GF-D8 (cell line): ENCODE results near the gene PPP1R9A.

Source experiments
- DNase-seq: peaks from one replicate; lab custom pipeline; 2025; lab: John Stamatoyannopoulos, UW

Gene PPP1R9A

DNA sequence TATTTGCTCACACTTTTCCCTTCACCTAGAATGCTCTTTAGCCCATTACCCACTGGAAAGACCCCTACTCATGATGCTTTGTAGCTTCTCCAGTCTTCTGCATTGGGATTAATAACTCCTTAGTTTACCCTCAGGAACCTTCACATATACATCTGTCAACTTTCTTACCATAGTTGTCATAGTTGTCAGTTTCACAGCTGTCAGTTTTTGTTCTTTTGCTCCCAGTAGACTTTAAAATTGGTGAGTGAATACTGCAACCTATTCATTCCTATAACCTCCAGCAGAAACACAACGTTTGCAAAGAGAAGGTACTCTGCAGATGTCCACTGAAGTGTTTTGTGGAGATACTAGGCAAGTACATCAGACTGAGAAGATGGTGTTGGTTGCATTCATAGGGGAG is 414.3 kb downstream of the PPP1R9A start:
- no peak for DNase-seq

DNA sequence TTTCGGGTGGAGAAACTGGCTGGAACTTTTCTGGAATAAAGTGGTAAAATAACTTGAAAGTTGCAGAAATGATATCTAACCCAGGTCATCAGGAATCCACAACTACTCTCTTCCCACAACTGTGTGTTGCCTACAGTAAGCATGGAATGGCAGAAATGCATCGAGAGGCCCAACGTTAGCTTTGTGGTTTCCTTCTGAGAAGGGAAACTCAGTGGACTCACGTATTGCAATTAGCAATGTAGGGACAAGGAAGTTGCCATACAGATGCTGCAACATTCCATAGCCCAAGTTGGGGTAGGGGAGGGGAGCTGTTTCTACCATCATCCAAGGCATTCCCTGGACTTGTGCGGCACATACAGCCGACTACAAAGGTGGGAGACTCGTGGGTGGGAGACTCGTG is 415.0 kb downstream of the PPP1R9A start:
- no peak for DNase-seq

DNA sequence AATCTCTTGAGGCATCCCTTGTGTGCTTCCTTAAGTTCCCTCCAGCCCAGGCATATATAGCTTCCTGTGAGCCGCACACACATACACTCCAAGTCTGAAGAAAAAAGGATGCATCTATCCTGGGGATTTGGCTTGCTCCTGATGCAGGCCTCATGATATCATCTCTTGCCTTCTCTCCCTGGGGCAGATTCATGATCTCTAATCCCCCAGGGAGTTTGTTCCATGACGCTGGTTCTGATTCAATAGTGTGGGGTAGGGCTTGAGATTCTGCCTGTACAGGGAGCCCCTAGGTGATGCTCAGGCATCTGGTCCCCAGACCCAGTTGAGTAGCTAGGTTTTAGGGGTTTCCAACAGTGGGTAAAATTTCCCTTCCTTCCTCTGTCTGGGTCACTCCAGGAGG is 415.5 kb downstream of the PPP1R9A start:
- no peak for DNase-seq

- DNase-seq: no peak
These were observed 416.2 kb downstream of the PPP1R9A start for GRCh38 chr7:95323410-95324129.

DNA sequence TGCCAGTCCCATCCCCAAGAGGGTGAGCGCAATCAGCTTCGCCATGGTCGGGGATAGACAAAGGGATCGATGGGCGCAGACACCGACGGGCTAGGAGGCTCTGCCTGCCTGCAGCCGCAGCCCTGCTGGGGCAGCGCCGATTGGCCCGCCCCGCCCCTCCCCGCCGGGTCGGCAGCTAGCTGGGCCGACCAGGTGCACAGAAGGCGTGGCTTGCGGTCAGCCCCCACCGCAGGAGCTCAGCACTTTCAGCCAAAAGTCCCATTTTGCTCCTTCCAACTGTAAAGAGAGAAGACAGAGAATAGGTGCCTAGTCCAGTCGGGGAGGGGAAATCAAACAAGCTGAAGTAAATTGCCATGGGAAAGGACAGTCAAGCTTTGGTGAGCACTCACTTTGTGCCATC is 417.0 kb downstream of the PPP1R9A start, which contains the start of gene PON1:
Gene PON1, minus strand, starts transcription at position 102 of the 400 bp plus-strand sequence. Its CDS starts 57 bp downstream, at position 45.
- no peak for DNase-seq

GRCh38 chr7:95327356-95327755 is 420.0 kb downstream of the PPP1R9A start:
- no peak for DNase-seq

GRCh38 chr7:95330204-95330960 is 423.0 kb downstream of the PPP1R9A start:
- DNase-seq: no peak

- DNase-seq: no peak
These were observed 423.6 kb downstream of the PPP1R9A start for GRCh38 chr7:95330961-95331337.

DNA sequence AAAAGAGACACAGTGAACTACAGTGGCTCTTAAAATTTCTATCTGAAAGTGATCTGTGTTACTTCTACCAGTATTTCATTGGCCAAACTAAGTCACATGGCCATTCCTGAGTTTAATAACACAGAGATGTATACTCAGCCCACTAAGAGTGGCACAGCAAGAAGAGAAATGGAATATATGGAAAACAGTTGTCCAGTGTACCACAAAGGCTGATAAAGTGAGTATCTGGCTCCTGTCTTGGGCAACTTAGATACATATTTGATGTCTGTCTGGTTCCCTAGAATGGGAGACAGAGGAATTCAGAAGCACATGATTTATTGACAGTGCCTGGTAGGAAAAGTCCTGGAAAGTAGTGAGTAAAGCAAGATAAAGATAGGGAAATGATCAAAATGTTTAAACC is 427.1 kb downstream of the PPP1R9A start:
- DNase-seq: no peak

DNA sequence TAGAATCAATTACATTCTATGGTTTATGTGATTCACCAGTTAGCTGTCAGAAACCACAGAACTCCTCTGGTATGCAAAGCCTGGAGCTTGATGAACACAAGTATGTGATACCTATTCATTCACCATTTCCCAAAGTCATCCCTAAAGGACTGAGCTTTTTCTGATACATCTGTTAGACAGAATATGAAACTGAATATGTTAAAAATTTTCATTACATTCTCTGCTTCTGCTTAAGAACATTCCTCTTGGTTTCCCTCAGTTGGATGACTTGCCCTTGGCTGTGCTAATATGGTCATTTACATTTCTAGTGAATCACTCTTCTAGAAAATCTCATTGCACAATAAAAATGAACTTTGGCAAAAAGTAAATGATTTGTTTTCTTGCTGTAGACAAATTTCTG is 427.7 kb downstream of the PPP1R9A start:
- DNase-seq: no peak

DNA sequence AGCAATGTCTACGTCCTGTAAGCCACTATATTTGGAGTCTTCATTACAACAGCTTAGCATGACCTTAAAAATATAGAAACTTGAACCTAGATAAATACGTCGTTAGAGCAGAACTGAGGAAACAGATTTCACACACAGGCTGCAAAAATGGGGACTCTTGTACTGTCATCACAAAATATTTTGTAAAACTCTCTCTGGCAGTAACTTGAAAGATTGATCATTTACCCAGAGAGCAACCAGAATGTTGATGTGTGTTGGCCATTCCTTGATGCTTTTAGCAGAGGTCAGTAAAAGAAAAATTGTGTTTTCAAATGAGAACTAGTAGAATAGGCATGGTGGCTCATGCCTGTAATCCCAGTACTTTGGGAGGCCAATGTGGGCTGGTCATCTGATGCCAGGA is 431.4 kb downstream of the PPP1R9A start:
- no peak for DNase-seq

DNA sequence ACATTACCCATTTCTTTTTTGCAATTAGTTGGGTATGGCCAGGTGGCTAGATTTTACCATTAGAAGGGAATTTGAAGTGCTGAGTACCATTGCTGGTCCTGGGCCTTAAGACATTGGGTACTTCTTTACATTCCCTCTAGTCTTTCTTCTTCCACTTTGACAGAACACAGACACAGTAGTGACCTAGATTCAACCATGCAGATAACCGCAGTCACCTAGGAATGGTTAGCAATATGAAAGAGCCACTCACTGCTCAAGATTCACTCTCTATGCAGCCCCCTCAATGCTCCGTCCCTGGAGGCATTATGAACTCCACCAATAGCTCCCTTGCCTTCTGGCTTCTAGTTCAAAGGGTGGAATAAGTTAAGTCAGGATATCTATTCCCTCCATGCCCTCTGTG is 433.1 kb downstream of the PPP1R9A start:
- no peak for DNase-seq

DNA sequence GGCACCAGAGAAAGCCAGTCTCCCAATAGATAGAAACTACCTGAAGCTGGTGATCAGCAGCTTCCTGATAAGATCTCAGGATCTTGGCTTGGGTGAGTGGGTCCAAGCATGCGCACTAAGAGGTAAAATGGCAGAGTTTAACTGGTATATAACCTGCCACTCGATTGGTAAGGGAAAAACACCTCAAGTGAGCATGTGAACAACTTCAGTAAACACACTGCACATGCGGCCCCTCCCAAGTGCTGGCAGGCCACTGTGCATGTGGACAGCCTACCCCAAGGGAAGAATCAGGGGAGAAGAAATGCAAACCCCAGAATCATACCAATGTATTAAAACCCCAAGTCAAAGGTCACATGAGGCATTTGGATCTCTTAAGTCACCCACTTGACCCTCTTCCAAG is 434.6 kb downstream of the PPP1R9A start:
- no peak for DNase-seq

DNA sequence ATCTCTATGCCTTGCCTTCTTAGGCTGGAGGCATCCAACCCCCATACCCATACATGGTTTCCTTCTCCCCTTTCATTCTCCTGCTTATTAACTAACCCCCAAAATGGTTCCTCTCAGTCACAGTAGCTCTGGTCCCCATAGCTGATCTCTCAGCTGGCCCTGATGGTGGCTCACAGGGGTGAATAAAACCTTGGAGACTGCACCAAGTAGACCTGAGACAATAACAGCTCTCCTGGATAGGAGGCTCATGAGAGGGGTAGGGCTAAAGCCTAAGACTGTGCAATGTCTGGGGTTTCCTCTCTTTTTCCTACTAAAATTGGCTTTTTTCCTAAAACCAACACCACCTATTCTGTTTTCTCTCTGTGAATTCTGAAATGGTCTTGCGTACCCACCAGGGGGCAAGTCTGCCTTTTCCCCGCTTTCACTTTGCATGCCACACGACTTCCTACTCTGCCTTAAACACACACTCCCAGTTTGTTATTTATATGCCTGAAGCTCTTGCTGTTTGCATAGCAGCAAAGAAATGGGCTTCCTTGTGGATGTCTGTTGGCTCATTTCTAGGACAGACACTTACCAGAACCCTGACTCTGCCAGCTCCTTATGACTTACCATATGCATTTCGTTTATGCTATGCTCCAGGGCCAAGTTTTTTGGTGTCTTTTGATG is 435.4 kb downstream of the PPP1R9A start:
- DNase-seq: no peak
